Natural killer cell (primary cell): ENCODE data around the gene NOS1AP. TPM values are rescaled to one million over a fixed set of nuclear protein-coding genes. Genes with fewer than 3 reads are reported as not detected.

ENCODE experiments used
- ATAC-seq, 3 donors: fragments of 150-1000 bp in 2 of 3; fragments of 200-7000 bp in 1 of 3; cut with Tn5 transposase; 1 replicate in 1 of 3; 2 replicates in 2 of 3; pipeline ENCODE4 v1.10.0; 2021; ENCODE audit warnings: mild to moderate bottlenecking in 2 of 3, moderate library complexity in 2 of 3
- DNase-seq, 2 donors: peaks; one replicate each; pipeline versions ENCODE4 v3.0.0 to v3.0.0-alpha.2; 2013 to 2021; ENCODE audit warnings: mixed read lengths in 1 of 2
- H3K27ac ChIP-seq: one replicate; pipeline ENCODE4 v1.5.1; 2013; ENCODE audit warnings: mild to moderate bottlenecking, low read length
- H3K27me3 ChIP-seq: one replicate; pipeline ENCODE4 v1.6.1; 2013; ENCODE audit warnings: low read length; ENCODE audit not compliant: control insufficient read depth, insufficient read depth
- H3K36me3 ChIP-seq: one replicate; pipeline ENCODE4 v1.6.1; 2013; ENCODE audit warnings: low read length; ENCODE audit not compliant: control insufficient read depth, insufficient read depth
- H3K4me1 ChIP-seq: one replicate; pipeline ENCODE4 v1.6.1; 2013; ENCODE audit warnings: low read length; ENCODE audit not compliant: control insufficient read depth, insufficient read depth
- H3K4me3 ChIP-seq: one replicate; pipeline ENCODE4 v1.5.1; 2013; ENCODE audit warnings: low read length
- H3K9me3 ChIP-seq: one replicate; pipeline ENCODE4 v1.6.1; 2013; ENCODE audit warnings: low read length; ENCODE audit not compliant: control insufficient read depth, insufficient read depth
- H3K27ac Mint-ChIP-seq, 2 donors: one replicate each; pipeline ENCODE4 v1.8.0; 2022; ENCODE audit warnings: mild to moderate bottlenecking in 2 of 2, mixed read lengths in 2 of 2, moderate library complexity in 1 of 2
- H3K27me3 Mint-ChIP-seq, 2 donors: one replicate each; pipeline ENCODE4 v1.8.0; 2022; ENCODE audit warnings: low read depth in 2 of 2, mixed read lengths in 2 of 2
- H3K36me3 Mint-ChIP-seq: one replicate; pipeline ENCODE4 v1.8.0; 2022; ENCODE audit warnings: mixed read lengths
- H3K4me1 Mint-ChIP-seq, 2 donors: one replicate each; pipeline ENCODE4 v1.8.0; 2022; ENCODE audit warnings: mixed read lengths in 2 of 2
- H3K4me3 Mint-ChIP-seq: one replicate; pipeline ENCODE4 v1.8.0; 2022; ENCODE audit warnings: mild to moderate bottlenecking, moderate library complexity, mixed read lengths
- H3K9me3 Mint-ChIP-seq, 2 donors: one replicate each; pipeline ENCODE4 v1.8.0; 2022; ENCODE audit warnings: mixed read lengths in 2 of 2
- CTCF ChIP-seq: fragments of 200-600 bp; IDR thresholded peaks from one replicate; pipeline ENCODE4 v1.8.0; 2022; ENCODE audit warnings: antibody characterized with exemption
- WGBS: methylation state at CpG from one replicate; pipeline ENCODE4 v1.1.7; 2013; ENCODE audit warnings: missing lambda C conversion rate; ENCODE audit not compliant: insufficient coverage; 5-methylcytosine and 5-hydroxymethylcytosine counted together
- intact Hi-C: fragments of 100-400 bp; cut with micrococcal nuclease; formaldehyde crosslinking; loops from one replicate; pipeline ENCODE4 v1.14.2; 2022
- total RNA-seq, 4 donors: library from RNA; stranded (reverse); fragments of 120-200 nt in 1 of 4; gene quantifications; one replicate each; pipeline versions ENCODE4 v1.2.3 to v1.2.4, GENCODE V29; 2013 to 2022

NOS1AP gene
- total RNA-seq, 3 donors from 2014 or later (not counting 1 experiment from before 2014, with no cell fraction given) = 0.09 to 0.20 TPM; not detected in 1

DNA sequence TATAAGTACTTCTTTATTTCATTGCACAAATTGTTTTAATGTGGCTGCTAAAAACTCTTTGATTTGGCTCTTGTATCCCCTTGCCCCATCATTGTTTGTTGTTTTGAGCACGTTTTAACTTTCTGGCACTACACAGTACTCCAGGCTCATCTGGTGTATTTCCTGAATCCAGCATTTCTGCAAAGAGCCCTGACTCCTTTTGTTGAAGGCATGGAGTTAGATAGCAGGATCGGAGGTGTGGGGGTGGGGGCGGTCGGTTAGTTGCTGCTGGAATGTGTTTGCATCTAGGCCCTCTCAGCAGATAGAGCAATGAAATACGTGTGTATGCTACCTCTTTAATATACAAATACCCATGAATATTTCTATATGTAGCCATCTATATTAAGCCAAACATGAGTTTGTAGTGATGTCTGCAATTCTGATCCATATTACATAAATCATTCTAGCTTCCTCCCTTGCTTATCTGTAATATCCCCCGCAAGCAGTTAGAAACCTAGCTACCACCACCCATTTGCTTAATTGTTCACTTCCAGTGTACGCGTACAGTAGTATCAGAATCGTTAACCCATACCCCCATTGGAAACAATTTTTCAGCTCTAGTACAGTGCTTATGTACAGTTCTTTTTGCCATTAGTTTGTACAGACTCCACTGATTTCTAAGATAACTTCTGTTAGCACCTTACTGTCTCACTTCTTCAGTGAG is 106.0 kb downstream of the NOS1AP start:
- Histone ChIP-seq H3K27ac (no peak overlapping the region), H3K27me3 (no peaks in the 10 kb centered on the region), H3K36me3 (no peaks in the 10 kb centered on the region), H3K9me3 (no peaks in the 10 kb centered on the region), H3K4me1 (no peaks in the 10 kb centered on the region), H3K4me3 (no peak overlapping the region)
- Mint-ChIP-seq H3K27me3 (peaks cover 0 to 3% of the 10 kb centered on the region in 2 donors), H3K4me3 (no peak overlapping the region), H3K9me3 (no peaks in the 10 kb centered on the region), H3K27ac (no peak overlapping the region), H3K4me1 (no peaks in the 10 kb centered on the region), H3K36me3 (no peaks in the 10 kb centered on the region)
- TF ChIP-seq CTCF = no peak
- ATAC-seq = no peak
- WGBS = 91% methylated on average over 6 of the region's 9 CpGs
- DNase-seq = no peak
- intact Hi-C loops = no loop called here

GRCh38 chr1:162177126-162177525 is 107.6 kb downstream of the NOS1AP start:
- Mint-ChIP-seq H3K4me1 (no peaks in the 10 kb centered on the region), H3K27me3 (peaks cover 0 to 3% of the 10 kb centered on the region in 2 donors), H3K27ac (no peak overlapping the region), H3K36me3 (no peaks in the 10 kb centered on the region), H3K9me3 (no peaks in the 10 kb centered on the region), H3K4me3 (no peak overlapping the region)
- Histone ChIP-seq H3K36me3 (no peaks in the 10 kb centered on the region), H3K9me3 (no peaks in the 10 kb centered on the region), H3K27ac (no peak overlapping the region), H3K4me1 (no peaks in the 10 kb centered on the region), H3K4me3 (no peak overlapping the region), H3K27me3 (no peaks in the 10 kb centered on the region)
- 84% methylated on average over 6 of the region's 6 CpGs for WGBS
- TF ChIP-seq CTCF = no peak
- no peak for DNase-seq
- intact Hi-C loops = no loop called here
- no peak for ATAC-seq

- TF ChIP-seq CTCF = no peak
- H3K36me3 Mint-ChIP-seq = no peaks in the 10 kb centered on the region
- intact Hi-C loops = no loop called here
- Histone ChIP-seq H3K27ac (no peak overlapping the region), H3K27me3 (no peaks in the 10 kb centered on the region), H3K9me3 (no peaks in the 10 kb centered on the region), H3K4me1 (no peaks in the 10 kb centered on the region), H3K4me3 (no peak overlapping the region), H3K36me3 (no peaks in the 10 kb centered on the region)
- no peak overlapping the region for H3K27ac Mint-ChIP-seq
- H3K4me3 Mint-ChIP-seq = no peak overlapping the region
- WGBS = 84% methylated on average over 4 of the region's 4 CpGs
- no peak for DNase-seq
- no peak for ATAC-seq
- peaks cover 2 to 3% of the 10 kb centered on the region in 2 donors for H3K27me3 Mint-ChIP-seq
- no peaks in the 10 kb centered on the region for H3K9me3 Mint-ChIP-seq
- no peaks in the 10 kb centered on the region for H3K4me1 Mint-ChIP-seq
These were observed 108.9 kb downstream of the NOS1AP start for GRCh38 chr1:162178432-162178831.

DNA sequence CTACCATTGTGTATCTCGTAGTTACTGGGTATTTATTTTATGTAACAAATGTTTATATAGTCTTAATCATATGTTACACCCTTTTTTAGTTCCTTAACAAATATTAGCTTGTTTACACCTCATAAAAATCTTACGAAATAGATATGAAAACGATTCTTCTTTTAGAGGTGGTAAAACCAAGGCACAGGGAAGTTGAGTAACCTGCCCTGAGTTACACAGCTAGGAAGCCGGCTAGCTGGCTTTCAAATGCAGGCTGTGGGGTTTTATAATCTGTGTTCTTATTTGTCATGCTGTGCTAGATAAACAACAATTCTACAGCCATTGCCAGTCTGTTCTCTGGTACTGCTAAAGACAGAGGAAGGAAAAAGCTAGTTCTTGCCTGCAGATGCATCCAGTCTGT is 109.6 kb downstream of the NOS1AP start:
- Mint-ChIP-seq H3K4me1 (no peaks in the 10 kb centered on the region), H3K27ac (no peak overlapping the region), H3K9me3 (no peaks in the 10 kb centered on the region), H3K27me3 (peaks cover 3 to 8% of the 10 kb centered on the region in 2 donors), H3K36me3 (no peaks in the 10 kb centered on the region), H3K4me3 (no peak overlapping the region)
- Histone ChIP-seq H3K27me3 (no peaks in the 10 kb centered on the region), H3K36me3 (no peaks in the 10 kb centered on the region), H3K4me1 (no peaks in the 10 kb centered on the region), H3K4me3 (no peak overlapping the region), H3K27ac (no peak overlapping the region), H3K9me3 (no peaks in the 10 kb centered on the region)
- 72% methylated on average over 3 of the region's 4 CpGs for WGBS
- intact Hi-C loops = no loop called here
- TF ChIP-seq CTCF = no peak
- DNase-seq (no peak), ATAC-seq (no peak)
